Stimulated activated CD4-positive, alpha-beta T cell treated with anti-CD3 and anti-CD28 coated beads, Interleukin-12 subunit alpha, Interleukin-12 subunit beta, amount 100 ng/mL, for 48 hours (primary cell): ENCODE results near the gene TRAF1.

Experiments
- DNase-seq, 3 donors: peaks; one replicate each; pipeline ENCODE4 v3.0.0-alpha.2; 2020; ENCODE audit warnings: low read depth in 2 of 3, low spot score in 1 of 3

Gene TRAF1

DNA sequence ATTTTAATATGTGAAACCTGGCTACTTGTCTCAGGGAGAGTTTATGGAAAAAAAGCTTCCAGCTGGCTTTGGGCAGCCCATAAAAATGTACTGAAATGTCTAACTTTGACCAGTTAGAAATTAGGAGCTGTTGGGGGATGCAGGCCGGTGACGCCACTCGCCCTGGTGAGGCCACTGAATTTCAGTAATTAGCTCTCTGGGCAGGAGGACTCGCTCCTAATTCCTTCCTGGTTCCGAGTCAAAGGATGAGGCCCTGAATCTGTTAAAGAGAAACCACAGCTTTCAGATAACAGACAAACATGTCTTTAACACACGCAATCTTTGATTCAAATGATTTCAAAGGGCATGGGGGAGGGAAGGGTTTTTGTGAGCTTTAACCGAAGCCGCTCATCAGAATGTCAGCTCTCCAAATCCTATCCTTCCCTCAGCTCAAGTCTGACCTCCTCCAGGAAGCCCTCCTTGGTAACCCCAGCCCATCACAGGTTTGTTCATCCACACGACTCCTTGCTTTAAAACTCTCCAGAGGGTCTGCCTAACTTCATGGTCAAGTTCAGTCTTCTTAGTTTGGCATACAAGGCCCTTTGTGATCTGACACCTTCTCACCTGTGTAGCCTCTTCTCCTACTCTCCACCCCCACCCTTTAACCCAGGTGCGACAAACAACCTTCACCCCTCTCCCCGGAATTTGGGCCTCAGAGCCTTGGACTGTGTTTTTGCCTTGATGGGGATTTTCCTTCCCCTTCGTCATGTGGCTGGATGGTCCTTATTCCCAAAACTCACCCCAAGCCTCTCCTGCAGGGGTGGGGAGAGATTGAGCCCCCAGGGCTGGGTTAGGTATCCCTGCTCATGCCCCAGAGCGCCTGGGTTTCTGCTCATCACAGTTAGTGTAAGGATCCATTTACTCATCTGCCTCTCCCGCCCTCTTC lies 36.0 kb downstream of the TRAF1 start:
- no peak for DNase-seq

DNA sequence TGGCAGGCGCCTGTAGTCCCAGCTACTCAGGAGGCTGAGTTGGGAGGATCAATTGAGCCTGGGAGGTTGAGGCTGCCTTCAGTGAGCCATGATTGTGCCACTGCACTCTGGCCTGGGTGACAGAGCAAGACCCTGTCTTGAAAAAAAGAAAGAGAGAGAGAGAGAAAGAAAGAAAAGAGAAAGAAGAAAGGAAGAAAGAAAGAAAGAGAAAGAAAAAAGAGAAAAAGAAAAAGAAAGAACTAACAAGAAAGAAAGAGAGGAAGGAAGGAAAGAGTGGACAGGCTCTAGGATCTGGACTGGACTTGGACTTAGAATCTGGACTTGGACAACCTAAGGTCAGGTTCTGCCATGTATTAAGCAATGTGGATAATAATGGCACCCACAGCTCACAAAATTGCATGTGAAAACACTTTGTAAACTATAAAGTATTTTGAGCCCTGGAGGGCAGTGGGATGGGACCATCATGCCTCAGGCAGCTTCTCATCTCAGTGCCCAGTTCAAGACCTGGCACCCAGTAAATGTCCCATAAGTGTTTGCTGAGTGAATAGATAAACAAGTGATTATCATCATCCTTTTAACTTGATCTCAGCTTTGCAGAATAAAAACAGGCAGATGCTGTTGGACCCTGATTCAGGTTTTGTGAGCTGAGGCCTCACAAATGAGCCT lies 36.9 kb downstream of the TRAF1 start:
- no peak for DNase-seq

GRCh38 chr9:120888626-120889025 lies 38.0 kb downstream of the TRAF1 start:
- DNase-seq = no peak

DNA sequence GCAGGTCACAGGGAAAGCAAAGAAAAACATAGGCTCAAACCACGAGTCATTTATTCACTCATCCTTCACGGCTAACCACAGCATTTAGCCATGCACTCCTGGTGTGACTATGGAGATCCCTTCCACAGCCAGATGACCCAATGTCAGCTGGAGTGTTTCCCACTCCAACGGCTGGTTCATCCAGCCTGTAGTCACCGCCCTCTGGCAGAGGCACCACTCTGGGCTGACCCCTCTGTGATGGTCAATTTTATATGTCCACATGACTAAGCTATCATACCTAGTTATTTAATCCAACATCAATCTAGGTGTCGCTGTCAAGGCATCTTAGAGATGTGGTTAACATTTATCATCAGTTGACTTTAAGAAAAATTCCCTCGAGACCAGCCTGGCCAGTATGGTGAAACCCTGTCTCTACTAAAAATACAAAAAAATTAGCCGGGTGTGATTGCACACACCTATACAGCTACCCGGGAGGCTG lies 40.1 kb downstream of the TRAF1 start:
- no peak for DNase-seq

GRCh38 chr9:120885958-120886357 lies 40.6 kb downstream of the TRAF1 start:
- DNase-seq = no peak

- no peak for DNase-seq
Observed at GRCh38 chr9:120885457-120885856, 41.1 kb downstream of the TRAF1 start.

DNA sequence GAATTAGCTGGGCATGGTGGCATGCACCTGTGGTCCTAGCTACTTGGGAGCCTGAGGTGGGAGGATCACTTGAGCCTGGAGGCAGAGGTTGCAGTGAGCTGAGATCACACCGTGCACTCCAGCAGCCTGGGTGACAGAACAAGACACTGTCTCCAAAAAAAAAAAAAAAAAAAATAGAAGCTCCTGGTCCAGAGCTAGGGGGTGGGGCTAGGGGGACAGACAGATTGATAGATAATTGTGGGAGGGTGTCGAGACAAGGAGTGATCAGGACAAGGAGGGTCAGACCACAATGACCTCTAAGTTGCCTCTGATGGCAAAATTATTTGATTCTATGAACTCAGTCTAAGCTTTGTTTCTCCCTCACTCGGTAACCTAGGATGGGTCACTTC lies 43.0 kb downstream of the TRAF1 start:
- no peak for DNase-seq

GRCh38 chr9:120882935-120883607 lies 43.5 kb downstream of the TRAF1 start:
- DNase-seq = no peak

DNA sequence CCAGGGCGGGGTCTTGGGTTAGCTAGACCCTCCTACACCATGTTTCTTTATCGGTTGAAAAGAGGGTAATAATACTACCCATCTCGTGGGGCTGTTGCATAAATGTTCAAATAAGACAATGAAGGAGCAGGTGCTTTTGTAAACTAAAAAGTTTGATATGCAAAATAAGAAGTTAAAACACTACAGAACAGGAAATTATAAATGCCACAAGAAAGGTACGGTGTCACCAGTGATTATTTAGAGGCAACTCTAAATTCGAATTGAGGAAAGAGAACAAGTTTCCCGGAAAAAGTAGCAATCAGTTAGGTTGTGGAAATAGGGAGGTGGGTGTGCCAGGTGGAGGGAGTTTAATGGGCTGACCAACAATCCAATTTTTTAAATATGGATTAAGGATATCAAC lies 47.1 kb downstream of the TRAF1 start:
- DNase-seq = no peak

DNA sequence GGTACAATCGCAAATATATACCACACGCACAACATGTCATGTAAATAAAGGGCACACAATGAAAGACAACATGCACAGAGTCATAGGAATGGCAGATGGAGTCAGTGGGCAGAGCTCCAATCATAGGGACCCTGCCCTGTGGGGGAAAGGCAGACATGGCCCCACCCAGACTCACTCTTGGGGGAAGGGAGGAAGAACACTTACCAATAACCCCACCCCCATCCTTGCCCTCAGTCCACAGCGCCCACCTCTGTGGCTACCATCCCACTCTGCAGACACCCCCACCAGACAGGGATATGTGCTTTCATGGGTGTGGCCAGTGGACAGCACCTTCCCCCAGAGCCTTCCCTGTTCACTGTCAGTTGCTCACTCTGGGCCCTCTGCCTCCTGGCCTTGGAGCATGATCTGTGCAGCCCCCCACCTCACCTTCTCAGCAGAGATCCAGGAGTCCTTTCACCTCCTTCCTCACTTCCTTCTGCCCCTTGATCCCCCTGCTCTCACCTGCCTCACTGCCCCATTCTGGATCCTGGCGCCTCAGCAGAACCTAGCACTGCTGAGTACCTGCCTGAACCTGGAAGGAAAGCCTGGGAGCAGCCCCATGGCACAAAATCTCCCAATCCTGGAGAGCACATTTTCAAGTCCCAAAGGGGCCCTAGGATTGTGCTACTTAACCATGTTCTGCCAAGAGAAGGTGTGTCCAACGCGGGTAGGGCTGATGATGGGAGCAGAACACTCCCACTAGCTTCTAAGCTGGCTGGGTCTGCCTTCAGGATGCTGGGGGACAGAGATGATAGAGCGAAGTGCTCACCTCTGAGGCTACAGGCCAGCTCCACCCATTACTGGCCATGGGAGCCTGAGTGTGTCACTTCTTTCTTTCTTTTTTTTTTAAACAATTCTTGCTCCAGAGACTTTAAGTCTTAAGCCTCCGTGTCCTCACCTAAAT lies 48.1 kb downstream of the TRAF1 start:
- DNase-seq = no peak

- DNase-seq = peak in 2 of 3 donors; percentile 64 to 75
Observed at GRCh38 chr9:120877276-120878034, 49.1 kb downstream of the TRAF1 start.

DNA sequence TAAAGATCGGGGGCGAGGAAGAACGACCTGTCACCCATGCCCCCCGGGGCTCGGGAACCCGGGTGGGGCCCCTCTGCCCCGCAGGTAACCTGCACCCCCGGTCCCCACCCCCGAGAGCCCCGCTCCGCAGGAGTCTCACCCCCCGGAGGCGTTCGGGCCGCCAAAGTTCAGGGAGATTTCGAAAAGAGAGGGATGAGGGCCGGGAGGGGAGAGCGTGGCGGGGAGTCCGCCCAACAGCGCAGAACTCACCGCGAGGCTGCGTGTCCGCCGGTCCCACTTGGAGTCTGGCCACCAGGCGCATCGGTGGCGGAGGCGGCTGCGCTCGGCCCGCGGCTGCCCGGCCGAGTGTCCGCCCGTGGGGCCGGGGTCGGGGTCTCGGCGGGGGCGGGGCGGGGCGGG lies 49.8 kb downstream of the TRAF1 start, which contains the start of gene PHF19:
PHF19 (minus strand) TSS at position 347 of the 399 bp plus-strand sequence. CDS start 2,447 bp downstream, outside the sequence.
- DNase-seq = peak in 1 of 3 donors; percentile 50

- DNase-seq = peak; percentile 82 to 87 (median 85)
Observed at GRCh38 chr9:120875954-120876841, 50.4 kb downstream of the TRAF1 start.

GRCh38 chr9:120875643-120875953 lies 51.0 kb downstream of the TRAF1 start:
- DNase-seq = no peak

GRCh38 chr9:120875195-120875565 lies 51.4 kb downstream of the TRAF1 start:
- DNase-seq = no peak

DNA sequence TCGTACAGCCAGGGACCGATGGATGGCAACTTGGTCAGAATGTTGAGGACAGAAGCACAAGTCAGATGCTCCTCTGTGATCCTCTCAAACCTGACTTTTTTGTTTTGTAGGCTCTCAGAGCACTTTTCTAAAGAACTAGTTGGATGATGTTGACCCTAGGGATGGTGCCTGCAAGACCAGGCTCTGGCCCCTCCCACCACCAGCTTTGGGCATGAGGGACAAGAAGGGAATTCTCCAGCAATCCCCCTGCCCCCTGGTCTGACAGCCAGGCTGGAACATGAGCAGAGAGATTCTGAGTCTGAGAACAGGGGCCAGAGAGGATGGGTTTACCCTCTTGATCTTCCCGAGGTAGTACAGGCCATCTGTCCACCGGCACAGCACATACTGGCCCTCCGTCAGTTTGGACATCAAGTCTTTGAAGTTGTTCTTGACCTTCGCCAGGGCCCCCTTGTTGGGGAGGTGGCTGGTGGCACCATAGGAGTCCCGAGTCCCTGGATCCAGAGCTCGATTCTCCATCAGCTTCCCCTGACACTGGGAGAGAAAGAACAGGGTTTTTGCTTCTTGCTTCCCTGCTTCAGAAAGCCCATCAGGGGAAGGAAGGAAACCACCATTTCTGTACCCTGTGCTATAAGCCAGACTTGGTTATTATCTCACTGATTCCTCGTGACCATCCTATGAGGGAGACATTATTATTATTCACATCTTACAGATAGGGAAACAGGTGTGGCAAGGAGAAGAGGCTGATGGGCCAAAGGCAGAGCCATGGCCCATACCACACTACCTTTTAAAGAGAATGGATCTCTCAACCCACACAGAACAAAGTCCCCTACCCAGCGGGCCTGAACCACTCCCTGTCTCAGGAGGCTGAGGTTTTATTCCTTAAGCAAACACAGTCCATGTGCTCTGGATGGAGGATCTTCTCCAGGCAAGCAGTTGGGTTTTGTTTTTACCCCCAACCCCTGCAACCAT lies 52.1 kb downstream of the TRAF1 start:
- DNase-seq = no peak

- no peak for DNase-seq
Observed at GRCh38 chr9:120873512-120873911, 53.1 kb downstream of the TRAF1 start.
